Measurements from ENCODE around the gene PLA2G4D. TPM values are rescaled to one million over a fixed set of nuclear protein-coding genes. Genes with fewer than 3 reads are reported as not detected.

PLA2G4D gene
- total and polyA plus RNA-seq, 2 donors (not counting 3 experiments of a cell fraction or from before 2014, with no cell fraction given): not detected

DNA sequence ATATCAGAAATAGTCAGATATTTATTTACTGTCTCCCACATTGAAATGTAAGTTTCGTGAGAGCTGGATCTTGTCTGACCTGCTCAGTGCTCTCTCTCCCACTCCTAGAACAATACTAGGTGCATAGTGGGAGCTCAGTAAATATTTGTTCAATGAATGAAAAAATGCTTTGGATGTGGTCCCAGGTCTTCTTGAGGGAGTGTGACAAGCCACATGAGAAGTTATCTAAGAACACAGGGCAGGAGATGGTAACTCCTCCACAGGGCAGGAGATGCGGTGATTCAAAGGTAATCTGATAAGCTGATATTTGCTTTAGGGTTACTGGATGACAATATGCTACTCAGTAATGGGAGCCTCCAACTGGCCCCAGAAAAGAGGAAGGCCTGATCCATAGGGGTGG, 47.8 kb downstream of the PLA2G4D start:
- Histone ChIP-seq H3K4me2 (ENCODE audit: insufficient read depth, low read length) (no peak overlapping the region), H3K9me1 (replicated peaks; ENCODE audit: control insufficient read depth, extremely low read depth, insufficient read depth, low read length) (no peaks in the 10 kb centered on the region), H3K36me3 (ENCODE audit: control insufficient read depth in 2 of 2, extremely low read depth in 1 of 2, insufficient read depth in 2 of 2, low read length in 2 of 2) (no peaks in the 10 kb centered on the region), H3K4me3 (replicated peaks in 1 of 3; ENCODE audit: insufficient read depth in 1 of 3, low read depth in 1 of 3, low read length in 3 of 3) (no peak overlapping the region), H4K20me1 (replicated peaks; ENCODE audit: control insufficient read depth, extremely low read depth, insufficient read depth, low read length) (no peaks in the 10 kb centered on the region), H2AFZ (ENCODE audit: low read depth, low read length) (no peak overlapping the region), H3K79me2 (ENCODE audit: control insufficient read depth, insufficient read depth, low read length) (no peaks in the 10 kb centered on the region), H3K9me3 (replicated peaks; ENCODE audit: control insufficient read depth, insufficient read depth, low read length) (no peaks in the 10 kb centered on the region), H3K4me1 (ENCODE audit: control insufficient read depth, extremely low read depth, insufficient read depth, low read length) (no peaks in the 10 kb centered on the region), H3K27me3 (ENCODE audit: control insufficient read depth in 2 of 2, insufficient read depth in 2 of 2, low read length in 2 of 2) (peaks cover 4 to 8% of the 10 kb centered on the region in 2 experiments), H3K27ac (ENCODE audit: insufficient read depth, low read depth, low read length) (no peak overlapping the region), H3K9ac (replicated peaks; ENCODE audit: extremely low read depth, insufficient read depth, low read length) (no peak overlapping the region)
- ChIA-PET POLR2A (no interaction called here), CTCF (interaction anchor here (0.6 to 1.4 kb wide), 5 partner anchors 18 to 91 kb away, joined by 3 read pairs; no protein-coding TSS in a partner anchor)
- DNase-seq (ENCODE audit: low read depth, low spot score) (no peak), FAIRE-seq (no peak)
- intact Hi-C loops (cut with micrococcal nuclease) (no loop called here), dilution Hi-C loops (cut with MboI; ENCODE audit: extremely low pct_ligation_motif_present, low sequenced_read_pairs) (no loop called here)
- no TSS peak for BruUV-seq (replicated peaks)
- no peak for TF ChIP-seq EZH2 (IDR thresholded peaks at IDR 0.05; ENCODE audit: borderline replicate concordance, low read depth, low read length, severe bottlenecking)
- no peak for TF ChIP-seq GATA2 (IDR thresholded peaks at IDR 0.05; ENCODE audit: insufficient read depth, insufficient read length, low read depth, low read length)
- no peak for TF ChIP-seq POLR2AphosphoS5 (IDR thresholded peaks at IDR 0.05; ENCODE audit: insufficient read depth, low read depth, low read length)
- TF ChIP-seq CTCF (IDR thresholded peaks at IDR 0.05; ENCODE audit: extremely low read depth in 1 of 2, insufficient read depth in 1 of 2, low read depth in 1 of 2, low read length in 2 of 2): no peak
- no peak for TF ChIP-seq FOS (IDR thresholded peaks at IDR 0.05; ENCODE audit: borderline replicate concordance, insufficient read depth, low read length)
- TF ChIP-seq JUN (IDR thresholded peaks at IDR 0.05; ENCODE audit: borderline replicate concordance, insufficient read depth, insufficient read length, low read depth): no peak
- TF ChIP-seq MYC (IDR thresholded peaks at IDR 0.05; ENCODE audit: low read depth, low read length): no peak
- TF ChIP-seq, protein P1, sequence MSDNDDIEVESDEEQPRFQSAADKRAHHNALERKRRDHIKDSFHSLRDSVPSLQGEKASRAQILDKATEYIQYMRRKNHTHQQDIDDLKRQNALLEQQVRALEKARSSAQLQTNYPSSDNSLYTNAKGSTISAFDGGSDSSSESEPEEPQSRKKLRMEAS (IDR thresholded peaks at IDR 0.05; ENCODE audit: insufficient read depth, insufficient read length): no peak
- TF ChIP-seq POLR2A (IDR thresholded peaks at IDR 0.05; ENCODE audit: low read depth, low read length): no peak
